Kidney epithelial cell (primary cell): ENCODE data around the gene RALGPS2. TPM values are rescaled to one million over a fixed set of nuclear protein-coding genes. Genes with fewer than 3 reads are reported as not detected.

ENCODE experiments used
- DNase-seq: peaks from one replicate; pipeline ENCODE4 v3.0.0-alpha.2; 2010; ENCODE audit warnings: low read depth
- H3K27me3 ChIP-seq: 2 replicates; pipeline ENCODE4 v1.6.0; 2011; ENCODE audit warnings: low read length; ENCODE audit not compliant: control insufficient read depth, insufficient read depth
- H3K36me3 ChIP-seq: 2 replicates; pipeline ENCODE4 v1.5.1; 2011; ENCODE audit warnings: low read length; ENCODE audit not compliant: control insufficient read depth, insufficient read depth
- H3K4me3 ChIP-seq: 2 replicates; pipeline ENCODE4 v1.5.1; 2011; ENCODE audit warnings: low read depth, mild to moderate bottlenecking, control low read depth, low read length
- total RNA-seq: library from RNA; depleted of rRNA; stranded (reverse); fragments of >200 nt; gene quantifications from 2 replicates; pipeline ENCODE4 v1.2.3, GENCODE V29; 2015
- TF ChIP-seq, protein P1 (sequence below): IDR thresholded peaks from 2 replicates; pipeline ENCODE4 v1.5.1; 2011; ENCODE audit warnings: mild to moderate bottlenecking, moderate library complexity, low read length, control low read depth, inconsistent platforms; ENCODE audit not compliant: insufficient read depth, poor library complexity, severe bottlenecking

RALGPS2 gene
- total RNA-seq, 1 donor from 2014 or later, result 11.6 TPM

GRCh38 chr1:178901482-178902125 is 176.6 kb downstream of the RALGPS2 start:
- DNase-seq, result no peak
- no peaks in the 10 kb centered on the region for H3K36me3 ChIP-seq
- no peak overlapping the region for H3K4me3 ChIP-seq
- H3K27me3 ChIP-seq, result no peaks in the 10 kb centered on the region
- TF ChIP-seq, protein P1, sequence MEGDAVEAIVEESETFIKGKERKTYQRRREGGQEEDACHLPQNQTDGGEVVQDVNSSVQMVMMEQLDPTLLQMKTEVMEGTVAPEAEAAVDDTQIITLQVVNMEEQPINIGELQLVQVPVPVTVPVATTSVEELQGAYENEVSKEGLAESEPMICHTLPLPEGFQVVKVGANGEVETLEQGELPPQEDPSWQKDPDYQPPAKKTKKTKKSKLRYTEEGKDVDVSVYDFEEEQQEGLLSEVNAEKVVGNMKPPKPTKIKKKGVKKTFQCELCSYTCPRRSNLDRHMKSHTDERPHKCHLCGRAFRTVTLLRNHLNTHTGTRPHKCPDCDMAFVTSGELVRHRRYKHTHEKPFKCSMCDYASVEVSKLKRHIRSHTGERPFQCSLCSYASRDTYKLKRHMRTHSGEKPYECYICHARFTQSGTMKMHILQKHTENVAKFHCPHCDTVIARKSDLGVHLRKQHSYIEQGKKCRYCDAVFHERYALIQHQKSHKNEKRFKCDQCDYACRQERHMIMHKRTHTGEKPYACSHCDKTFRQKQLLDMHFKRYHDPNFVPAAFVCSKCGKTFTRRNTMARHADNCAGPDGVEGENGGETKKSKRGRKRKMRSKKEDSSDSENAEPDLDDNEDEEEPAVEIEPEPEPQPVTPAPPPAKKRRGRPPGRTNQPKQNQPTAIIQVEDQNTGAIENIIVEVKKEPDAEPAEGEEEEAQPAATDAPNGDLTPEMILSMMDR, result no peak

DNA sequence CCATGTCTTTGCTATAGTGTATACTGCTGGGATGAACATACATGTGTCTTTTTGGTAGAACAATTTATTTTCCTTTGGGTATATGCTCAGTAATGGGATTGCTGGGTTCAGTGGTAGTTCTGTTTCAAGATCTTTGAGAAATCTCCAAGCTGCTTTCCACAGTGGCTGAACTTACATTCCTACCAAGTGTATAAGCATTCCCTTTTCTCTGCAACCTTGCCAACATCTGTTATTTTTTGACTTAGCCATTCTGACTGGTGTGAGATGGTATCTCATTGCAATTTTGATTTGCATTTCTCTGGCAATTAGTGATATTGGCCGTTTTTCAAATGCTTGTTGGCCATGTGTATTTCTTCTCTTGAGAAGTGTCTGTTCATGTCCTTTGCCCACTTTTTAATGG is 183.3 kb downstream of the RALGPS2 start:
- no peak overlapping the region for H3K4me3 ChIP-seq
- TF ChIP-seq, protein P1, result no peak
- no peaks in the 10 kb centered on the region for H3K36me3 ChIP-seq
- no peak for DNase-seq
- H3K27me3 ChIP-seq, result no peaks in the 10 kb centered on the region

DNA sequence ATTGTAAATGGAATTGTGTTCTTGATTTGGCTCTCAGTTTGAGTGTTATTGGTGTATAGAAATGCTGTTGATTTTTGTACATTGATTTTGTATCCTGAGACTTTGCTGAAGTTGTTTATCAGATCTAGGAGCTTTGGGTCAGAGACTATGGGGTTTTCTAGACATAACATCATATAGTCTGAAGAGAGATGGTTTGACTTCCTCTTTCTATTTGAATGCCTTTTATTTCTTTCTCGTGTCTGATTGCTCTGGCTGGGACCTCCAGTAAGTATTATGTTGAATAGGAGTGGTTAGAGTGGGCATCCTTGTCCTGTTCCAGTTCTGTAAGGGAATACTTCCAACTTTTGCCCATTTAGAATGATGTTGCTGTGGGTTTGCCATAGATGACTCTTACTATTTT is 185.0 kb downstream of the RALGPS2 start:
- TF ChIP-seq, protein P1, result no peak
- Histone ChIP-seq H3K4me3 (no peak overlapping the region), H3K36me3 (no peaks in the 10 kb centered on the region), H3K27me3 (no peaks in the 10 kb centered on the region)
- DNase-seq, result no peak

DNA sequence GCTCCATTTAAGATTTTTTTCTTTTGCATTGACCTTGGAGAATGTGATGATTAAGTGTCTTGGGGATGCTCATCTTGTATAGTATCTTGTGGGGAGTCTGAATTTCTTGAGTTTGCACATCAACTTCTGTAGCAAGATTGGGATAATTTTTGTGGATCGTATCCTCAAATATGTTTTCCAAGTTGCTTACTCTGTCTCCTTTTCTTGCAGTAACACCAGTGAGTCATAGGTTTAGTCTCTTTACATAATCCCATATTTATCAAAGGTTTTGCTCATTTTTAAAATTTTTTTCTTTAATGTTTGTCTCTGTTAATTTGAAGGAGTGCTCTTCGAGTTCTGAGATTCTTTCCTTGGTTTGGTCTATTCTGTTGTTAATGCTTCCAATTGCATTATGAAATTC is 187.6 kb downstream of the RALGPS2 start:
- TF ChIP-seq, protein P1, result no peak
- DNase-seq, result no peak
- Histone ChIP-seq H3K36me3 (no peaks in the 10 kb centered on the region), H3K4me3 (no peak overlapping the region), H3K27me3 (no peaks in the 10 kb centered on the region)

GRCh38 chr1:178916448-178917174 is 191.6 kb downstream of the RALGPS2 start:
- H3K4me3 ChIP-seq, result no peak overlapping the region
- no peaks in the 10 kb centered on the region for H3K36me3 ChIP-seq
- no peak for DNase-seq
- TF ChIP-seq, protein P1, result no peak
- H3K27me3 ChIP-seq, result no peaks in the 10 kb centered on the region

DNA sequence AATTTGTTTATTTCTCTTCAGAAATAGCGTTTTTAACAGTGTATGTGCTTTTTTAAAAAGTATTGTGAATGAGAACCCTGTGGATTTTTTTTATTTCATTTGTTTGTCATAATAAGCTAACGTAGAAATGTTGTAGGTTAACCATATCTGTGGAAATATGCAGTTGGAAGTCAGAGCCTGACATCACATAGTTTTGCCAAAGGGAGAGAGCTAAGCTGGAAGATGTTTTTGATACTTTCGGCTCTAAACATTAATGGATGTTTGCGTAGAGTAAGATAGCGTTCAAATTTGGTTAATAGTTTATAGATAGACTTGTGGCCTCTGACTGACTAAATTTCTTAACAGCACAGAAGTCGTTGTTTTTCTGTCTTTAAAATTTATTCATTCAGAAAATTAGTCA is 193.3 kb downstream of the RALGPS2 start:
- no peaks in the 10 kb centered on the region for H3K27me3 ChIP-seq
- no peaks in the 10 kb centered on the region for H3K36me3 ChIP-seq
- TF ChIP-seq, protein P1, result no peak

More for the DNA sequence above, 193.3 kb downstream of the RALGPS2 start:
- DNase-seq, result no peak
- H3K4me3 ChIP-seq, result no peak overlapping the region
